Endothelial cell of umbilical vein (primary cell): ENCODE measurements around the gene SUGCT. TPM values are rescaled to one million over a fixed set of nuclear protein-coding genes. Genes with fewer than 3 reads are reported as not detected.

Source experiments
- BruUV-seq: library from RNA; stranded (reverse); fragments of 400-500 nt; replicated peaks from 2 replicates; lab custom pipeline; 2021; lab: Mats Ljungman, UMichigan
- CTCF ChIA-PET: fragments of 300-600, 350-600 bp; sonication (Branson Sonifier 250); formaldehyde crosslinking; loops from one replicate; lab custom pipeline; 2021; ENCODE audit warnings: antibody characterized with exemption, inconsistent platforms; lab: Charles Lee
- POLR2A ChIA-PET: fragments of 300-600, 350-600 bp; sonication (Branson Sonifier 250); formaldehyde crosslinking; loops from one replicate; lab custom pipeline; 2021; ENCODE audit warnings: antibody characterized with exemption, inconsistent platforms; lab: Charles Lee
- DNase-seq: peaks from one replicate; pipeline ENCODE4 v3.0.0-alpha.2; 2011; ENCODE audit warnings: low read depth, low spot score
- FAIRE-seq: peaks from 2 replicates; lab custom pipeline; 2011; peaks lifted over from hg19 to GRCh38; lab: Jason Lieb, UNC
- H2AFZ ChIP-seq: 2 replicates; pipeline ENCODE4 v1.6.0; 2012; ENCODE audit warnings: low read depth, low read length, control low read depth, inconsistent platforms
- H3K27ac ChIP-seq: 2 replicates; pipeline ENCODE4 v1.5.1; 2011; ENCODE audit warnings: low read depth, mild to moderate bottlenecking, control low read depth, low read length, moderate library complexity; ENCODE audit not compliant: insufficient read depth
- H3K27me3 ChIP-seq, 2 experiments: 2 replicates each; pipeline versions ENCODE4 v1.6.0 to v1.6.1; 2011; ENCODE audit warnings: low read length in 2 of 2, mixed read lengths in 1 of 2; ENCODE audit not compliant: control insufficient read depth in 2 of 2, insufficient read depth in 2 of 2
- H3K36me3 ChIP-seq, 2 experiments: 2 replicates in 1 of 2; 3 replicates in 1 of 2; pipeline ENCODE4 v1.5.1; 2011; ENCODE audit warnings: low read length in 2 of 2, mild to moderate bottlenecking in 1 of 2, moderate library complexity in 1 of 2; ENCODE audit not compliant: control insufficient read depth in 2 of 2, insufficient read depth in 2 of 2; ENCODE audit errors: extremely low read depth in 1 of 2
- H3K4me1 ChIP-seq: 3 replicates; pipeline ENCODE4 v1.5.1; 2011; ENCODE audit warnings: mild to moderate bottlenecking, low read length; ENCODE audit not compliant: control insufficient read depth, insufficient read depth; ENCODE audit errors: extremely low read depth
- H3K4me2 ChIP-seq: 2 replicates; pipeline ENCODE4 v1.6.1; 2011; ENCODE audit warnings: low read length, control low read depth, mixed read lengths; ENCODE audit not compliant: insufficient read depth
- H3K4me3 ChIP-seq, 3 experiments: fragments of 200-600 bp in 1 of 3; sonication (generic), shearing (Covaris generic) in 1 of 3; replicated peaks in 1 of 3; 2 replicates each; pipeline ENCODE4 v1.5.1; 2011 to 2016; ENCODE audit warnings: control low read depth in 3 of 3, low read length in 3 of 3, mild to moderate bottlenecking in 2 of 3, inconsistent platforms in 1 of 3, low read depth in 1 of 3, moderate library complexity in 1 of 3; ENCODE audit not compliant: insufficient read depth in 1 of 3
- H3K79me2 ChIP-seq: 2 replicates; pipeline ENCODE4 v1.6.0; 2012; ENCODE audit warnings: low read length, inconsistent platforms; ENCODE audit not compliant: control insufficient read depth, insufficient read depth
- H3K9ac ChIP-seq: replicated peaks from 2 replicates; pipeline ENCODE3; 2011; ENCODE audit warnings: low read length, control low read depth; ENCODE audit not compliant: insufficient read depth; ENCODE audit errors: extremely low read depth
- H3K9me1 ChIP-seq: replicated peaks from 3 replicates; pipeline ENCODE4 v1.6.0; 2011; ENCODE audit warnings: mild to moderate bottlenecking, low read length; ENCODE audit not compliant: control insufficient read depth, insufficient read depth; ENCODE audit errors: extremely low read depth
- H3K9me3 ChIP-seq: replicated peaks from 2 replicates; pipeline ENCODE4 v1.5.1; 2012; ENCODE audit warnings: low read length, inconsistent platforms; ENCODE audit not compliant: control insufficient read depth, insufficient read depth
- H4K20me1 ChIP-seq: replicated peaks from 2 replicates; pipeline ENCODE3; 2011; ENCODE audit warnings: mild to moderate bottlenecking, low read length; ENCODE audit not compliant: control insufficient read depth, insufficient read depth; ENCODE audit errors: extremely low read depth
- CTCF ChIP-seq, 2 donors: IDR thresholded peaks; 1 replicate in 1 of 2; 2 replicates in 1 of 2; pipeline ENCODE4 v1.5.1; 2011; ENCODE audit warnings: low read length in 2 of 2, mild to moderate bottlenecking in 2 of 2, moderate library complexity in 2 of 2, control low read depth in 1 of 2, inconsistent platforms in 1 of 2, low read depth in 1 of 2; ENCODE audit not compliant: insufficient read depth in 1 of 2; ENCODE audit errors: extremely low read depth in 1 of 2
- EZH2 ChIP-seq: IDR thresholded peaks from 2 replicates; pipeline ENCODE4 v1.6.1; 2012; ENCODE audit warnings: borderline replicate concordance, low read depth, mild to moderate bottlenecking, moderate library complexity, low read length, inconsistent platforms; ENCODE audit not compliant: severe bottlenecking
- FOS ChIP-seq: IDR thresholded peaks from 2 replicates; pipeline ENCODE4 v1.6.1; 2011; ENCODE audit warnings: mild to moderate bottlenecking, low read length, moderate library complexity, borderline replicate concordance; ENCODE audit not compliant: insufficient read depth
- GATA2 ChIP-seq: IDR thresholded peaks from 2 replicates; pipeline ENCODE4 v1.7.0; 2011; ENCODE audit warnings: low read depth, mild to moderate bottlenecking, moderate library complexity, mixed read lengths, low read length; ENCODE audit not compliant: insufficient read length, insufficient read depth
- JUN ChIP-seq: IDR thresholded peaks from 2 replicates; pipeline ENCODE4 v1.6.1; 2011; ENCODE audit warnings: borderline replicate concordance, low read depth; ENCODE audit not compliant: insufficient read length, insufficient read depth
- MYC ChIP-seq: IDR thresholded peaks from one replicate; pipeline ENCODE4 v1.6.1; 2011; ENCODE audit warnings: mild to moderate bottlenecking, low read depth, low read length
- POLR2A ChIP-seq: IDR thresholded peaks from 2 replicates; pipeline ENCODE4 v1.6.1; 2012; ENCODE audit warnings: low read depth, mild to moderate bottlenecking, control low read depth, low read length
- POLR2AphosphoS5 ChIP-seq: IDR thresholded peaks from 2 replicates; pipeline ENCODE4 v1.6.1; 2012; ENCODE audit warnings: low read depth, mild to moderate bottlenecking, control low read depth, low read length, moderate library complexity; ENCODE audit not compliant: insufficient read depth
- dilution Hi-C: fragments of 300-500 bp; cut with MboI; formaldehyde crosslinking; loops from one replicate; pipeline ENCODE4 v1.15.0; 2019; ENCODE audit warnings: low sequenced_read_pairs; ENCODE audit not compliant: extremely low pct_ligation_motif_present
- intact Hi-C: fragments of 100-400 bp; cut with micrococcal nuclease; formaldehyde crosslinking; loops from one replicate; pipeline ENCODE4 v1.10.0; 2022
- polyA plus RNA-seq, 4 experiments: library from polyadenylated mRNA; depleted of rRNA in 3 of 4; stranded (reverse) in 3 of 4; unstranded in 1 of 4; fragments of >200 nt; gene quantifications; 2 replicates each; pipeline versions ENCODE4 v1.2.1 to v1.2.3, GENCODE V29; 2011 to 2012; ENCODE audit warnings: missing spikeins in 1 of 4
- total RNA-seq: library from RNA; stranded (reverse); gene quantifications from 2 replicates; pipeline ENCODE4 v1.2.3, GENCODE V29; 2021
- TF ChIP-seq, protein P1 (sequence below): IDR thresholded peaks from 2 replicates; pipeline ENCODE4 v1.6.1; 2011; ENCODE audit not compliant: insufficient read depth, insufficient read length

SUGCT gene
- total and polyA plus RNA-seq, 2 donors (not counting 3 experiments of a cell fraction or from before 2014, with no cell fraction given), result 1.2 to 1.4 TPM

DNA sequence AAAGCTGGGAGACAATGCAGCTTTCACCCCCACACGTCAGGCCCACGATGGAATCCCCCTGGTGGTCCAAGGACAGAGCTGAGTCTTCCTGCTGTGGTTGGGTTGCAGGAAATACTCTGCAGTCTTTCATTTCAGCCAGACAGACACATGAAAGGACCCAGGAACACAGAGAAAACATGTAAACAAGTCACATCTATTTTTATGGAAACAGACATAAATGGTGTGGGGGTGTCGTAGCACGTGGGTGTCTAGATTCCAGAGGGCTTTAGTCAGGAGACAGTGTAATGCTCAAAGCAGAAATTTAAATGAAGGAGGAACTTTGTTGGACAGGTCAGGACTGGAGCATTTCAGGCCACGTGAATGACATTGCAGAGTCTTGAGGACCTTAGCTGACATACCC is 444.6 kb downstream of the SUGCT start:
- H3K9me1 ChIP-seq, result no peaks in the 10 kb centered on the region
- H3K4me3 ChIP-seq, result no peak overlapping the region
- dilution Hi-C loops (no loop called here), intact Hi-C loops (no loop called here)
- FAIRE-seq, result no peak
- H3K9me3 ChIP-seq, result no peaks in the 10 kb centered on the region
- peaks cover 17% of the 10 kb centered on the region for H3K4me1 ChIP-seq
- no peak for TF ChIP-seq EZH2
- TF ChIP-seq JUN, result no peak
- TF ChIP-seq MYC, result no peak
- TF ChIP-seq FOS, result no peak
- TF ChIP-seq, protein P1, sequence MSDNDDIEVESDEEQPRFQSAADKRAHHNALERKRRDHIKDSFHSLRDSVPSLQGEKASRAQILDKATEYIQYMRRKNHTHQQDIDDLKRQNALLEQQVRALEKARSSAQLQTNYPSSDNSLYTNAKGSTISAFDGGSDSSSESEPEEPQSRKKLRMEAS, result no peak
- no peak for TF ChIP-seq CTCF (IDR thresholded peaks at IDR 0.05; ENCODE audit: extremely low read depth in 1 of 2, insufficient read depth in 1 of 2, low read depth in 1 of 2, low read length in 2 of 2)
- no peak for TF ChIP-seq POLR2A
- no peak for TF ChIP-seq POLR2AphosphoS5
- TF ChIP-seq GATA2, result no peak
- POLR2A ChIA-PET, result no interaction called here
- H3K27me3 ChIP-seq, result no peaks in the 10 kb centered on the region
- no peak overlapping the region for H2AFZ ChIP-seq
- no peak overlapping the region for H3K9ac ChIP-seq
- H3K27ac ChIP-seq, result no peak overlapping the region
- no TSS peak for BruUV-seq
- H3K4me2 ChIP-seq, result no peak overlapping the region
- DNase-seq, result no peak
- no peaks in the 10 kb centered on the region for H3K36me3 ChIP-seq
- CTCF ChIA-PET, result interaction anchor here (0.9 kb wide), 1 partner anchor 25 kb away, joined by 3 read pairs; no protein-coding TSS in a partner anchor
- H3K79me2 ChIP-seq, result no peaks in the 10 kb centered on the region
- no peaks in the 10 kb centered on the region for H4K20me1 ChIP-seq
